Fibroblast of mammary gland (primary cell): ENCODE measurements around the gene LGR6.

Experiments used
- DNase-seq: peaks from one replicate; pipeline ENCODE4 v3.0.0-alpha.2; 2010; ENCODE audit warnings: low read depth
- H3K4me3 ChIP-seq: 2 replicates; pipeline ENCODE4 v1.5.1; 2011; ENCODE audit warnings: low read depth, mild to moderate bottlenecking, low read length, moderate library complexity; ENCODE audit not compliant: control insufficient read depth
- CTCF ChIP-seq: conservative IDR thresholded peaks from 2 replicates; pipeline ENCODE4 v1.5.1; 2011; ENCODE audit warnings: low read depth, low read length, inconsistent platforms; ENCODE audit not compliant: control insufficient read depth, insufficient read depth

The LGR6 gene

GRCh38 chr1:202202500-202203168 lies 9.0 kb downstream of the LGR6 start:
- DNase-seq, result no peak
- no peak overlapping the region for H3K4me3 ChIP-seq
- no peak for TF ChIP-seq CTCF

DNA sequence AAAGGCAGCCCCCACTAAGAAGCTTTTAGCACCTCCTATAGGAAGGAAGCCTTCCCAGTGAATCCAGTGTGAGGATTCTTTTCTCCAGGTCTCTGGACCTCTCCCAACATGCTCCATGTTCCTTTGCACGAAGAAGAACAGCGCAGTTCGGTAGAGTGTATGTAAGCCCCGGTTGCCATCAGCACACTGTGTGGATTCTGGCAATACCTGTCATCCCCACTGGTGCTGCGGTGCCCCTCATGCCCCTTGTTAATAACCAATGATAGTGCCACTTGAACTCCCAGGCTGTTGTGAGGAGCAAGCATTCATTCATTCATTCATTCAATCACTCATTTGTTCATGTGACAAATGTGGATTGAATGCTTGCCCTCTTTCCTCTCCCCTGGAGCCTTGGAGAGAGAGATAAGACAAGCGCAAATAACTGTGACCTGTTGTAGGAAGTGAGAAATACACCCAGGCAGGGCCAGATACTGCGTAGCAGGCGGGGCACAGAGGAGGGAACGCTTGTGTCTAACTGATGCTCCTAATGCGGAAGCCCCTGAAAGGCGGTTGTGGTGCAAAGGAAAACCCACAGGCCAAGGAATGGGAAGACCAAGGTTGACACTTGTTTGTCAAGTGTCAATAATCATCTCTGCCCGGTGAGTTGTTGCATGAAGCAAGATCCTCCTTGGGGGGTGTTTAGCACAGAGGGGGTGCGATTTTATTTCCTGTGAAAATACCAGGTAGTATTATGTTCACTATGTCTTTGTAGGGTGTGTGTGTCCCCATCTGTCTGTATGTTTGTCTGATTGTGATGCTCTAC lies 9.8 kb downstream of the LGR6 start:
- TF ChIP-seq CTCF, result no peak
- DNase-seq, result no peak
- no peak overlapping the region for H3K4me3 ChIP-seq

- H3K4me3 ChIP-seq, result no peak overlapping the region
- DNase-seq, result no peak
- TF ChIP-seq CTCF, result no peak
Observed at GRCh38 chr1:202204065-202204464, 10.5 kb downstream of the LGR6 start.

GRCh38 chr1:202205523-202206190 lies 12.1 kb downstream of the LGR6 start:
- no peak for DNase-seq
- H3K4me3 ChIP-seq, result no peak overlapping the region
- TF ChIP-seq CTCF, result peak; percentile 15

DNA sequence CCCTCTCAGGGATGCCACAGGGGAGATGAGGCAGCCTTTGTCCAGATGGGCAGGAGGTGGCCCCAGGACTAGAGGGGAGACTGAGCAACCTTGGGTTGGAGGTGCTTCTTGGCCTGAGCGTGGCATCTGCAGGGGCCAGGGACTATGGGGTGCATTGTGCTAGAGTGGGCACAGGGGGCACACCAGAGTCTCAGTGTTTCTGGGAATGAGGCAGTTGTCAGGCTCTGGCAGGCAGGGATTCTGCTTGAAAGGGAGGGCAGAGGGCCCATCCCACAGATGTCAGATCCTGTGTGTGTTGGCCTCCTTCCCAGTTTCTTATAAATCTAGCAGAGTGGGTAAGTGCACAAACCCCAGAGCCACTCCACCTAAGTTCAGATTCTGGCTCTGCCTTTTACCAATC lies 13.7 kb downstream of the LGR6 start:
- no peak overlapping the region for H3K4me3 ChIP-seq
- no peak for TF ChIP-seq CTCF
- peak; percentile 63 for DNase-seq

DNA sequence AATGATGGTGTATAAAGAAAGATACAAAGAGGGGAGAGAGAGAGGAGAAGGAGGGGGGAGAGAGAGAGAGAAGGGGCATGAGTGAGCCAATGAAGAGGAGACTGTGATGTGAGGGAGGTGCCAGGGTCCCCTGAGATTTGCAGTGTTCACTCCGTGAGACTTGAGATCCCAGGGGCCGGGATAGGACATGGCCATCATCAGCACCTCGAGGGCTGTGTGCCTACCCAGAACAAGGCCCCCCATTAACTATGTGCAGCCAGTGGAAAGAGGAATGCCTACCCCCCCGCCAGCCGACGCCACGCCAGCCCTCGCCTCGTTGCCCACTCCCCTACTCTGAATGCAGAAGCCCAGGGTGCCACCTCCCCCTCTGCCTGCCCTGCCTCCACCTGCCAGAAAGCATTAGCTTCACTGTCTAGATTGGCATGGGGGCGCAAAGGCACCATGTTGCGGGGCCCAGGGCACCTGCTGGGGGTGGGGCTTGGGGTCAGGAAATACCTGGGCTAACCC lies 14.8 kb downstream of the LGR6 start:
- DNase-seq, result no peak
- TF ChIP-seq CTCF, result no peak

More for the DNA sequence above, 14.8 kb downstream of the LGR6 start:
- no peak overlapping the region for H3K4me3 ChIP-seq
